HG02852 (cell line): Measurements from ENCODE around the gene ZNF778.
"Not testable (repeated sequence)": the region's sequence is repeated elsewhere in the genome, so short reads cannot be mapped to it uniquely, and the experiment has no call there.

Source experiments
- ATAC-seq: cut with Tn5 transposase; IDR thresholded peaks from one replicate; pipeline ENCODE4 v1.9.1; 2021; ENCODE audit warnings: mild to moderate bottlenecking, moderate library complexity; ENCODE audit not compliant: unreplicated experiment

ZNF778 gene

GRCh38 chr16:89248196-89248982 lies 30.9 kb downstream of the ZNF778 start:
- no peak for ATAC-seq

DNA sequence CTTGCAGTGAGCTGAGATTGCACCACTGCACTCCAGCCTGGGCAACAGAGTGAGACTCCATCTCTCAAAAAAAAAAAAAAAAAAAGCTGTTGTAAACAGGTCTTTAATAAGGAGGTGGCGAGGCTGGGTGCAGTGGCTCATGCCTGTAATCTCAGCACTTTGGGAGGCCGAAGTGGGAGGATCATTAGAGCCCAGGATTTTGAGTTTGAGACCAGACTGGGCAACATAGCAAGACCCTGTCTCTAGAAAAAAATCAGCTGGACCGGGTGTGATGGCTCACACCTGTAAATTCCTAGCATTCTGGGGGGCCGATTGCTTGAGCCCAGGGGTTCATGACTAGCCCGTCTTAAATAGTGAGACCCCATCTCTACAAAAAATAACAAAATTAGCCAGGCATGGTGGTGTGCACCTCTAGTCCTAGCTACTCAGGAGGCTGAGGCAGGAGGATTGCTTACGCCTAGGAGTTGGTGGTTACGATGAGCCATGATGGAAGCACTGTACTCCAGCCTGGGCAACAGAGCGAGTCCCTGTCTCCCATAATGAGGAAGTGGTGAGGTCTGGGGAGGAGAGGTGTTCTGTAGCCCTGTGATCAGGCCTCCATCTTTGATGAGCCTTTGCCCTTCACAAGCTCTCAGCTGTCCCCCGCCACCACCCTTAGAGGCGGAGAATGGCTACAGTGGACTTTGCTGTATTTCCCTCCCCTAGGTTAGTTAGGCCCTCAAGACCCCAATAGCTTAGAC lies 36.2 kb downstream of the ZNF778 start:
- no peak for ATAC-seq

DNA sequence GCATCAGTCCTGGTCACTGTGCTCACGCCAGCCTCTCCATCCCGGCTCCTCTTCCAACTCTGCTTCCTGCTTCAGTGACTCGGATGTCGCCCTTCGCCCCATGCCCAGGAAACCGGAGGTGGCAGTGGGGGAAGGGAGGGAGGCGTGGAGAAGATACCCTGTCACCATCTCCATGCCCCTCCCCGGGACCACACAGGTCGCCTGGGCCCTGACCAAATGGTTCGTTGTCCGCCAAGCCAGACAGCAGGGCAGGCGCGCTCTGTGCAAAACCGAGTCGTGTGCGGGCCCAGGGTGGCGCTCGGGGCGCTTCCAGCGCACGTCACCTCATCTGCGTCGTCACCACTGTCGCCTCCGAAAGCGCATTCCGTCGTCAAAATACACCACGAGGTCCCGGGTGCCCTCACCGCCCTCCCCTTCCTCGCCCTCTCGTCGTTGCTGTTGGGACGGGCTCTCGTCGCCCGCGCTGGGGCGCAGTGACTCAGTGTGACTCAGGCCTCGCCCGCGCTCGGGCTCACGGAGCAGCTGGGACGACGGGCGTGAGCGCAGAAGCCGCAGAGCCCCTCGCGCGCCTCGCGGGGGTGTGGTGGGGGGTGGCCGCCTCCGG lies 39.2 kb downstream of the ZNF778 start:
- no peak for ATAC-seq

GRCh38 chr16:89257281-89257731 lies 39.8 kb downstream of the ZNF778 start:
- no peak for ATAC-seq

- ATAC-seq: no peak
Observed at GRCh38 chr16:89257757-89258465, 40.4 kb downstream of the ZNF778 start.

DNA sequence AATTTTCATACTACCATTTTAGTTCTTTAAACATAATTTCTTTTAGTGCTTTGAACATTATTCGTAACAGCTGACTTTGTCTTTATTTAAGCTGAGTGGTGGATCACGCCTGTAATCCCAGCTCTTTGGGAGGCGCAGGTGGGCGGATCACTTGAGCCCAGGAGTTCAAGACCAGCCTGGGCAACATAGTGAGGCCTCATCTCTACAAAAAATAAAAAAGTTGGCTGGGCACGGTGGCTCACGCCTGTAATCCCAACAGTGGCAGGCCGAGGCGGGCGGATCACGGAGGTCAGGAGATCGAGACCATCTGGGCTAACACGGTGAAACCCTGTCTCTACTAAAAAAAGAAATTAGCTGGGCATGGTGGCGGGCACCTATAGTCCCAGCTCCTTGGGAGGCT lies 42.4 kb downstream of the ZNF778 start:
- not testable (repeated sequence) for ATAC-seq

DNA sequence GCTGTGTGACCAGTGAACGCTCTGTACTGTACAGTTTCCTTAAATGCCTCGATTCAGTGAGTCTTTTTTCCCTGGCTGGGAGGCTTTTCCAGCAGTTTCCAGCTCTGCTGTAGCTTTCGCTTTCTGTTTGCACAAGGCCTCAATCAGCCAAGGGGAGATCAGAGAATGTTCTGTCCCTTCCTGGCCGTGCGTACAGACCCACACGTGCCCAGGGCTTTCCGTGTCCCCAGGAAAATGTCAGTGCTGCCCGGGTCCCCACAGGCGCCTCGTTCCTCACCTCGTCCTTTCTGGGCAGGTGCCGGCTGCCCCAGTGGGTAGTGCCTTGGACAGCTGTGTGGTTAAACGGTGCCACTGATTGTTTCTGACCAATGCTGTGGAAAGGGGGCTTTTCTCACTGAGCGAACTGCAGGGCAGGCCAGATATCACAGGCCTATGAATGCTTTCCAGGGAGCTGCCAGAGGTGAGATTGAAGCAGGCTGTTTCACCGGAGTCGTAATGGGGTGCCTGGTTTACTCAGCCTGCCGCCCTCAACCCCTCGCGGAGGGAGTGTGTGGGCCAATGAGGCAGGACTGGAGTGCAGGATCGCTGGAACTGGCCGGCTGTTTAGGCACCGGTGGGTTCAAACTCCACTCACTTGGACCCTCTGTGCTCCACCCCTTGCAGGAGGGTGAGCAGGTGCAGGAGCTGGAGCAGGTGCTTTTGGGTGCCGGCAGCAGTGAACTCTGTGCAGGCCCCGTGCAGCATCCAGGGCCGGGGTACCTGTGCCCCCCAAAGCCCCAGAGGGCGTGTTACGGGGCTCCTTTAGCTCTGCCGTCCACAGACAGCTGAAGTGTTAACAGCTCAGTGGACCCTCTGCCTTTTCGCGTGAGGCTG lies 44.4 kb downstream of the ZNF778 start:
- no peak for ATAC-seq

- no peak for ATAC-seq
Observed at GRCh38 chr16:89264800-89265550, 47.5 kb downstream of the ZNF778 start.

- ATAC-seq: no peak
Observed at GRCh38 chr16:89265647-89266046, 48.1 kb downstream of the ZNF778 start.

DNA sequence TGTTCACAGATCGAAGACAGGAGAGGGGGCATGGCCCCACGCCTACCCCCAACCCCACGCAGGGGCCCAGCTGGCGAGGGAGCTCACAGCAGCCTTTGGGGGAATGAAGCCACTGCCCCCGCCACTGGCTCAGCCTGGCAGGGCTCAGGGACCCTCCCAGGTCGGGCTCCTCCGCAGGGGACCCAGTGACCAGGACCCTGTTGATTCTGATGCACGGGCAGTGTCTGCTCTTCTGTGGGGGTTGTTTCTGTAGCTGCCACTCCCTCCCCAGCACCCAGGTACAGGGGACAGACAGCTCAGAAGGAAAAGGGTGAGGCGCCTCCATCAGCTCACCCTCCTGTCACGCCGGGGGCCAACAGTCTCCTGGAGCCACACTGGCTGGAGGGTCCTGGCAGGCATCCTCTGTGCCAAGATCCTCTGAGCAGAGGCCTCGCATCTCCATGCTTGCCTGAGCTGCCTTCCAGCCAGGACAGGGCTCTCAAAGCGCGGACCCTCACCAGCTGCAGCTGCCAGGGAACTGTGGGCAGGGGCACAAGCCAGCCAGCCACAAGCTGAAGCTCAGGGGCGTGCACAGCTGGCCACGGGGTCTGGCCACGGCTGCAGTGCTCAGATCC lies 49.1 kb downstream of the ZNF778 start:
- no peak for ATAC-seq

DNA sequence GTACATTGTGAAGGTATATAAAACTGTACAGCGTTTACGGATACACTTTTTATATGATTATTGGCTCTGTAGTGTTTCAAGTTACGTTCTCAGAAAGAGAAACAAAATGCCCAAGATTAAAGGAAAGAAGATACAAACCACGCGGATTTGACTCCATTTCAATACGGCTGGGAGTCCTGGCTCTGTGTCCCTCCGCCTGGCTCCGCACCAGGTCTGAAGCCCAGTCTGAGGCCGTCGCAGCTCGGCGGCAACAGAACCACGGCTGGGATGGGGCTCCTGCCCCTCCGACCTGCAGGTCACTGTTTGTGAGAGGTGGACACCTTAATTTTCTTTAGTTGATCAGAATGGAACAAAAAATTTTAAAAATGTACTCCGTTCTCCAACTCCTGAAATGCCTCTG lies 50.2 kb downstream of the ZNF778 start:
- not testable (repeated sequence) for ATAC-seq

- ATAC-seq: no peak
Observed at GRCh38 chr16:89268585-89268984, 51.1 kb downstream of the ZNF778 start.

- ATAC-seq: no peak
Observed at GRCh38 chr16:89268987-89269735, 51.7 kb downstream of the ZNF778 start.

DNA sequence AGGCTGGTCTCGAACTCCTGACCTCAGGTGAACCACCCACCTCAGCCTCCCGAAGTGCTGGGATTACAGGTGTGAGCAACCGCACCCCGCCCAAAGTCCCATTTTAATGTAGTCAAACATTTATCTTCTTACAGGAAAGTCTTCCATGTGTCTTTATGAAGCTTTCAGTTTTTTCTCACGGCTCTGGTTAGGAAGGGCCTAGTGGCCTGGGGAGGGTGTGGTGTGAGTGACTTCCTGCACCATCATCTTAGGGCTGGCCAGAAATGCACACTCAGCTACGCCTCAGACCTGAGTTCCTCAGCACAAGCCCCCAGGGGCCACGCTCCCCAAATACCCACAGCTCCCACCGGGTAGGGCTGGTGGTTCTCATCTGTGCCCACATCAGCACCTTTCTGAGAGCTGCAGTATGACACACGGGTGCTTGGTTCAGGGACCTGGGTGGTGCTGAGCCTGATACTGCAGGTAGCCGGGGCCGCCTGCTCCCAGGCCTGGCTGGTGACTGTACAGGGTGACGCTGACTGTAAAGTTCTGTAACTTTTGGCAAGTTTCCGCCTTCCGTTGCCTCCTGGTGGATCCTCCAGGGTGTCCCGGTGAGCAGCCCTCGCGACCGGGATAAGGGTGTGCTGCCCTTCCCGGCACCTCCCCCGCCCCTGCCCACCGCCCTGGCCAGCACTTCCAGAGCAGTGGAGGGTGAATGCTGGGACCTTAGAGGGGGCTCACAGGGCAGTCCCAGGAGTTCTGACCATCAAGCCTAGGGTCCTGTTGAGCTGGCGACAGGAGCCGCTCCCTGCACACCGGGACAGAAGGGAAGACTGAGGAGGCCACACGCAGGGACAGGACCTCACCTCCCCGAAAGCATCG lies 52.5 kb downstream of the ZNF778 start:
- no peak for ATAC-seq

DNA sequence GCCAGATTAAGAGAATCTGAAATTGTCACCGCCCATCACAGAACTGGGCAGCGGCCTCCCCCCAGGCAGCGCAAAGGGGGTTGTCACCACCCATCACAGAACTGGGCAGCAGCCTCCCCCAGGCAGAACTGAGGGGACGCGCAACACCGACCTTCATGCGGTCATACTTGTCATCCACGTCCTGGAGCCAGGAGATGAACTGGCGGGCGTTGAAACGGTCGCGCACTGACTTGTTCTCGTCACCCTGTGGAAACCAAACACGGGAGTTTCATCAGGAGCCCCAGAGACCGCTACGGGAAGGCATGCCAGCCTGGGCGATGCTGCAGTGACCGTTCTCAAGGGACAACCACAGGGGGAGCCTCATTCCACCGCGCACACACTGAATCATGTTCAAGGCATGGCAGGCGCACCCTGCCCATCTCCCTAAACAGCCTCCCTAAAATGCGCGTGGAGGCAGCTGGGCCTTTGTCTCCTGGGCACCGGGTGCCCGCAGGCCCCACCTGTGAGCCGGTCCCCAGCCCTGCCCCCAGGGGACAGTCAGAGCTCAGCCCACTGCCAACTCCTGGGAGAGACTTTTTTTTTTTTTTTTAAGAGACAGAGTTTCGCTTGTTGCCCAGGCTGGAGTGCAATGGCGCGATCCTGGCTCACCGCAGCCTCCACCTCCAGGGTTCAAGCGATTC lies 53.3 kb downstream of the ZNF778 start:
- no peak for ATAC-seq

DNA sequence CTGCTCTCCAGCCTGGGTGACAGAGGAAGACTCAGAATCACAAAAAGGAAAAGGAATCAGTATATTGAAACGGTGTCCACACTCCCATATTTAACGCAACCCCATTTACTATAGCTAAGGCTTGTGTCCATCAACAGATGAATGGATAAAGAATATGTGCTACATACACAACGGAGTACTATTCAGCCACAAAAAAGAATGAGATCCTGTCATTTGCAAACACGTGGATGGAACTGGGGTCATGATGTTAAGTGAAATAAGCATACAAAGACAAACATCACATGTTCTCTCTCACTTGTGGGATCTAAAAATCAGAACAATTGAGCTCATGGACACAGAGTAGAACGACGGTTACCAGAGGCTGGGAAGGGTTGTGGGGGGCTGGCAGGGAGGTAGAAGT lies 55.1 kb downstream of the ZNF778 start:
- no peak for ATAC-seq
